ENCODE data around the gene RTN4R.

The RTN4R gene

GRCh38 chr22:20201837-20202392 lies 66.2 kb downstream of the RTN4R start:
- DNase-seq (ENCODE audit: low read depth in 3 of 3): no peak

- DNase-seq (ENCODE audit: low read depth in 3 of 3): no peak
These were observed 68.2 kb downstream of the RTN4R start for GRCh38 chr22:20199906-20200305.

GRCh38 chr22:20199413-20199842 lies 68.7 kb downstream of the RTN4R start:
- no peak for DNase-seq (ENCODE audit: low read depth in 3 of 3)

- no peak for DNase-seq (ENCODE audit: low read depth in 3 of 3)
These were observed 69.4 kb downstream of the RTN4R start for GRCh38 chr22:20198557-20199319.

- DNase-seq (ENCODE audit: low read depth in 3 of 3): no peak
These were observed 70.6 kb downstream of the RTN4R start for GRCh38 chr22:20197407-20198030.

- no peak for DNase-seq (ENCODE audit: low read depth in 3 of 3)
These were observed 71.8 kb downstream of the RTN4R start for GRCh38 chr22:20196094-20196842.

- no peak for DNase-seq (ENCODE audit: low read depth in 3 of 3)
These were observed 73.2 kb downstream of the RTN4R start for GRCh38 chr22:20194681-20195593.

- no peak for DNase-seq (ENCODE audit: low read depth in 3 of 3)
These were observed 74.2 kb downstream of the RTN4R start for GRCh38 chr22:20193761-20194494.

- no peak for DNase-seq (ENCODE audit: low read depth in 3 of 3)
These were observed 75.0 kb downstream of the RTN4R start for GRCh38 chr22:20192972-20193760.

GRCh38 chr22:20192293-20192971 lies 75.7 kb downstream of the RTN4R start:
- DNase-seq (ENCODE audit: low read depth in 3 of 3): no peak

- no peak for DNase-seq (ENCODE audit: low read depth in 3 of 3)
These were observed 76.3 kb downstream of the RTN4R start for GRCh38 chr22:20191803-20192202.
